Heart left ventricle (tissue), 13 donors: Measurements from ENCODE around the gene CTNNA3.

ENCODE experiments used
- CTCF ChIP-seq, 12 donors: fragments of 200-600 bp; sonication (generic) in 4 of 12; IDR thresholded peaks; one replicate each; pipeline versions ENCODE4 v1.5.0 to v1.8.0; 2018 to 2022; ENCODE audit warnings: antibody characterized with exemption in 12 of 12, mild to moderate bottlenecking in 5 of 12
- POLR2A ChIP-seq, 2 donors: fragments of 450-650 bp; IDR thresholded peaks; one replicate each; pipeline ENCODE4 v1.6.1; 2017; ENCODE audit warnings: antibody characterized with exemption in 2 of 2, mild to moderate bottlenecking in 2 of 2, moderate library complexity in 2 of 2
- donor health status: ischemic (EF 13 %, LVEDD 7.1; RV severe dilation, severe dysfunction).
- donor health status: DM: no; HTN: yes; CAD: no.
- donor health status: DM: no; HTN: no; CAD: no.
- donor health status: ischemic (EF 25% LVEDD 6.9; RV normal size, moderate dysfunction).
- donor health status: ischemic (EF 25% LVEDD 5.7; RV mildly dilated, moderate dysfunction).
- donor health status: ischemic (EF 35%, LVEDD 5.7; RV mildly dilated, moderate dysfunction).
- donor health status: nonischemic (EF 11% LVEDD 7.7; RV severe dilation, severe dysfunction).
- donor health status: DM: yes; HTN: yes; CAD: no.
- donor health status: PGD.
- donor health status: ischemic (EF 29% LVEDD 5.4; RV normal size, mild dysfunction).
- donor health status: nonischemic (EF 23%, LVEDD 6.1; RV moderate dilation, normal function).

- TF ChIP-seq CTCF (IDR thresholded peaks at IDR 0.05) = no peak
- no peak for TF ChIP-seq POLR2A (IDR thresholded peaks at IDR 0.05)
Measured at GRCh38 chr10:65943451-65943850, 1752.5 kb downstream of the CTNNA3 start.
